Measurements from ENCODE around the gene ENPP5. TPM values are rescaled to one million over a fixed set of nuclear protein-coding genes. Genes with fewer than 3 reads are reported as not detected.

The ENPP5 gene
- total RNA-seq, 2 experiments from 2014 or later = 0.50 to 1.6 TPM

DNA sequence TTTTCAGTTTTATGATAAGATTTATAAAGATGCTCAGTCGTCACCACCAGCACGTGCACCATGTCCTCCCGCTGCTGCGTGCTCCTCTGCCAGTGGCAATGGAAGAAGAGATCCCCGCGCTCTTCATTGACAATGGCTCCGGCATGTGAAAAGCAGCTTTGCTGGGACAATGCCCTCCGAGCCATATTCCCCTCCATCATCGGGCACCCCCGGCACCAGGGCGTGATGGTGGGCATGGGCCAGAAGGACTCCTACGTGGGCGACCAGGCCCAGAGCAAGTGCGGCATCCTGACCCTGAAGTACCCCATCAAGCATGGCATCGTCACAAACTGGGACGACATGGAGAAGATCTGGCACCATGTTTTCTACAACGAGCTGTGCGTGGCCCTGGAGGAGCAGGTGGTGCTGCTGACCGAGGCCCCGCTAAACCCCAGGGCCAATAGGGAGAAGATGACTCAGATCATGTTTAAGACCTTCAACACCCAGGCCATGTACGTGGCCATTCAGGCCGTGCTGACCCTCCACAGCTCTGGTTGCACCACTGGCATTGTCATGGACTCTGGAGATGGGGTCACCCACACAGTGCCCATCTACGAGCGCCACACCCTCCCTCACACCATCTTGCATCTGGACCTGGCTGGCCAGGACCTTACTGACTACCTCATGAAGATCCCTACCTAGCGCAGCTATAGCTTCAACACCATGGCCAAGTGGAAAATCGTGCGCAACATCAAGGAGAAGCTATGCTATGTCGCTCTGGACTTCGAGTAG, 34.3 kb upstream of the ENPP5 start:
- Histone ChIP-seq H4K20me1 (ENCODE audit: insufficient read depth, low read length) (no peaks in the 10 kb centered on the region), H2AFZ (ENCODE audit: low read length) (no peak overlapping the region), H3K9me2 (ENCODE audit: insufficient read depth, low read length) (no peaks in the 10 kb centered on the region), H3K4me3 (ENCODE audit: low read depth, low read length, poor library complexity, severe bottlenecking) (no peak overlapping the region), H3K79me2 (ENCODE audit: insufficient read depth, low read depth, low read length) (no peaks in the 10 kb centered on the region), H3K4me1 (ENCODE audit: insufficient read depth, low read length, poor library complexity, severe bottlenecking) (no peaks in the 10 kb centered on the region), H3K9me3 (ENCODE audit: low read length) (no peaks in the 10 kb centered on the region), H3K4me2 (ENCODE audit: low read length) (no peak overlapping the region), H3K27ac (ENCODE audit: low read depth, low read length, poor library complexity, severe bottlenecking) (no peak overlapping the region), H3K36me3 (ENCODE audit: insufficient read depth, low read length) (no peaks in the 10 kb centered on the region)
- no peak for TF ChIP-seq EZH2phosphoT487 (IDR thresholded peaks at IDR 0.05; ENCODE audit: borderline replicate concordance, low read depth, low read length)
- TF ChIP-seq, protein P1, sequence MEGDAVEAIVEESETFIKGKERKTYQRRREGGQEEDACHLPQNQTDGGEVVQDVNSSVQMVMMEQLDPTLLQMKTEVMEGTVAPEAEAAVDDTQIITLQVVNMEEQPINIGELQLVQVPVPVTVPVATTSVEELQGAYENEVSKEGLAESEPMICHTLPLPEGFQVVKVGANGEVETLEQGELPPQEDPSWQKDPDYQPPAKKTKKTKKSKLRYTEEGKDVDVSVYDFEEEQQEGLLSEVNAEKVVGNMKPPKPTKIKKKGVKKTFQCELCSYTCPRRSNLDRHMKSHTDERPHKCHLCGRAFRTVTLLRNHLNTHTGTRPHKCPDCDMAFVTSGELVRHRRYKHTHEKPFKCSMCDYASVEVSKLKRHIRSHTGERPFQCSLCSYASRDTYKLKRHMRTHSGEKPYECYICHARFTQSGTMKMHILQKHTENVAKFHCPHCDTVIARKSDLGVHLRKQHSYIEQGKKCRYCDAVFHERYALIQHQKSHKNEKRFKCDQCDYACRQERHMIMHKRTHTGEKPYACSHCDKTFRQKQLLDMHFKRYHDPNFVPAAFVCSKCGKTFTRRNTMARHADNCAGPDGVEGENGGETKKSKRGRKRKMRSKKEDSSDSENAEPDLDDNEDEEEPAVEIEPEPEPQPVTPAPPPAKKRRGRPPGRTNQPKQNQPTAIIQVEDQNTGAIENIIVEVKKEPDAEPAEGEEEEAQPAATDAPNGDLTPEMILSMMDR (conservative IDR thresholded peaks at IDR 0.05; ENCODE audit: low read length) = no peak
- POLR2A ChIA-PET = no interaction called here
- DNase-seq (ENCODE audit: low spot score) = no peak
- CTCF ChIA-PET (ENCODE audit: unreplicated experiment) = interaction anchor here (0.6 kb wide), 1 partner anchor 33 kb away, joined by 4 read pairs; no protein-coding TSS in a partner anchor
- intact Hi-C loops (cut with micrococcal nuclease; ENCODE audit: unreplicated experiment) = no loop called here
- no TSS peak for BruUV-seq (replicated peaks)

DNA sequence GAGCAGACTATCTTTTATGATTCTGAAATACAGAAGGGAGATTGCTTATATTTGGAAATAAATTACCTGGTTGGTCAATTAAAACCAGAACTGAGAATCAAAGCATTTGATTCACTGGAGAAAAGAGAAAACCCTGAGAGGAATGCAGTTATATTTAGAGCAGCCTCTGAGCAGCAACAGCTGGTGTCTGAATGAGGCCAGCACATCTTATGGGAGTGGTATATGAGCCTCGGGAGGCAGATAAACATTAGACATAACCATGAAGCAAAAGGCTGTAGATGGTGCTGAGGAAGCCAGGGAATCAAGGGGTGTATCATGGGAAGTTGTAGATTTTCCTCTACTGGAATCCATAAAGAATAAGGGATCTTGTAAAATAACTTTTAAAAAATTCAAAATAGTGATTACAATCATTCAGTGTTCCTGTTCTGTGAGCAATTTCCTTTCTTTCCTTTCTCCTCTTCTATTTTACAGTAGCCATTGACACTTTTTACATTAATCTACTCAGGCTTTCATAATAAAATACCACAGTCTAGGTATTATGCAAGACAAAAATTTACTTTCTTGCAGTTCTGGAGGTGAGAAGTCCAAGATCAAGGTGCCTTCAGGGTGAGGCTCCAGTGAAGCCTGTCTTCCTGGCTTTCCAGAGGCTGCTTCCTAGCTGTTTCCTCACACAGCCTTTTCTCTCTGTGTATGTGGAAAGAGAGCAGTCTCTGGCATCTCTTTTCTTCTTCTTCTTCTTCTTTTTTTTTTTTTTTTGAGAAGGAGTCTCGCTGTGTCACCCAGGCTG, 32.8 kb upstream of the ENPP5 start:
- POLR2A ChIA-PET = interaction anchor here (0.9 kb wide), 1 partner anchor 12 kb away, joined by 3 read pairs; no protein-coding TSS in a partner anchor
- H3K9me3 ChIP-seq (ENCODE audit: low read length) = no peaks in the 10 kb centered on the region
- DNase-seq (ENCODE audit: low spot score) = no peak
- no TSS peak for BruUV-seq (replicated peaks)
- no peaks in the 10 kb centered on the region for H3K4me1 ChIP-seq (ENCODE audit: insufficient read depth, low read length, poor library complexity, severe bottlenecking)
- no peaks in the 10 kb centered on the region for H4K20me1 ChIP-seq (ENCODE audit: insufficient read depth, low read length)
- H2AFZ ChIP-seq (ENCODE audit: low read length) = no peak overlapping the region
- H3K79me2 ChIP-seq (ENCODE audit: insufficient read depth, low read depth, low read length) = no peaks in the 10 kb centered on the region
- intact Hi-C loops (cut with micrococcal nuclease; ENCODE audit: unreplicated experiment) = no loop called here
- H3K4me2 ChIP-seq (ENCODE audit: low read length) = no peak overlapping the region
- no peak overlapping the region for H3K27ac ChIP-seq (ENCODE audit: low read depth, low read length, poor library complexity, severe bottlenecking)
- no peak for TF ChIP-seq EZH2phosphoT487 (IDR thresholded peaks at IDR 0.05; ENCODE audit: borderline replicate concordance, low read depth, low read length)
- TF ChIP-seq, protein P1 (conservative IDR thresholded peaks at IDR 0.05; ENCODE audit: low read length) = no peak
- no peaks in the 10 kb centered on the region for H3K36me3 ChIP-seq (ENCODE audit: insufficient read depth, low read length)
- H3K4me3 ChIP-seq (ENCODE audit: low read depth, low read length, poor library complexity, severe bottlenecking) = no peak overlapping the region
- CTCF ChIA-PET (ENCODE audit: unreplicated experiment) = no interaction called here
- no peaks in the 10 kb centered on the region for H3K9me2 ChIP-seq (ENCODE audit: insufficient read depth, low read length)
